ENCODE data around the gene BBS1.

DNA sequence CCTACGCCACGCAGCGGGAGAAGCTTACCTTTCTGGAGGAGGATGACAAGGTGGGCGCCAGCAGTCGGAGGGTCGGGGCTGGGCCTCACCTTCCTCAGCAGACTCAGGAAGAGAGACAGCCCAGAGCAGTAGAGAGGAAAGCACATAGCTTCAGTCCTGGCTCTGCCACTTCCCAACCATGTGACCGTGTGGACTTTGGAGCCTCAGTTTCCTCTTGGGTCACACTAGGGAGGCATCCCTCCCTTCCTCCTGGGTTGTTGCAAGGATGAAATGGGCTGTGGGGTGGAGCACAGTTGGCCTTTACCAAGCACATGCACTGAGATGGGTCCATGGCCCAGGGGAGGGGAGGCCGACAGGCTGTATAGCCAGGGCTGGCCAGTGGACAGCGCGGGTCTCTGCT, 17.3 kb upstream of the BBS1 start:
- TF ChIP-seq JUND (IDR thresholded peaks at IDR 0.05) (no peak), GABPA (IDR thresholded peaks at IDR 0.05 in 1 of 2, conservative IDR thresholded peaks at IDR 0.05 in 1 of 2) (no peak), RAD21 (IDR thresholded peaks at IDR 0.05) (no peak), MAX (IDR thresholded peaks at IDR 0.05) (no peak), FOXA1 (IDR thresholded peaks at IDR 0.05) (no peak), TAF1 (conservative IDR thresholded peaks at IDR 0.05) (no peak), ZBTB33 (IDR thresholded peaks at IDR 0.05) (no peak)
- TF ChIP-seq, protein P1, sequence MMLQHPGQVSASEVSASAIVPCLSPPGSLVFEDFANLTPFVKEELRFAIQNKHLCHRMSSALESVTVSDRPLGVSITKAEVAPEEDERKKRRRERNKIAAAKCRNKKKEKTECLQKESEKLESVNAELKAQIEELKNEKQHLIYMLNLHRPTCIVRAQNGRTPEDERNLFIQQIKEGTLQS (IDR thresholded peaks at IDR 0.05): no peak
- TF ChIP-seq, protein P2, sequence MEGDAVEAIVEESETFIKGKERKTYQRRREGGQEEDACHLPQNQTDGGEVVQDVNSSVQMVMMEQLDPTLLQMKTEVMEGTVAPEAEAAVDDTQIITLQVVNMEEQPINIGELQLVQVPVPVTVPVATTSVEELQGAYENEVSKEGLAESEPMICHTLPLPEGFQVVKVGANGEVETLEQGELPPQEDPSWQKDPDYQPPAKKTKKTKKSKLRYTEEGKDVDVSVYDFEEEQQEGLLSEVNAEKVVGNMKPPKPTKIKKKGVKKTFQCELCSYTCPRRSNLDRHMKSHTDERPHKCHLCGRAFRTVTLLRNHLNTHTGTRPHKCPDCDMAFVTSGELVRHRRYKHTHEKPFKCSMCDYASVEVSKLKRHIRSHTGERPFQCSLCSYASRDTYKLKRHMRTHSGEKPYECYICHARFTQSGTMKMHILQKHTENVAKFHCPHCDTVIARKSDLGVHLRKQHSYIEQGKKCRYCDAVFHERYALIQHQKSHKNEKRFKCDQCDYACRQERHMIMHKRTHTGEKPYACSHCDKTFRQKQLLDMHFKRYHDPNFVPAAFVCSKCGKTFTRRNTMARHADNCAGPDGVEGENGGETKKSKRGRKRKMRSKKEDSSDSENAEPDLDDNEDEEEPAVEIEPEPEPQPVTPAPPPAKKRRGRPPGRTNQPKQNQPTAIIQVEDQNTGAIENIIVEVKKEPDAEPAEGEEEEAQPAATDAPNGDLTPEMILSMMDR (IDR thresholded peaks at IDR 0.05; ENCODE audit: low read depth, low read length, missing input control): no peak
